Stimulated activated CD8-positive, alpha-beta memory T cell treated with anti-CD3 and anti-CD28 coated beads, Interleukin-4, amount 100 ng/mL, for 1 hour (primary cell): ENCODE measurements around the gene ADCY5.

Experiments used
- DNase-seq, 2 donors: peaks; one replicate each; pipeline ENCODE4 v3.0.0-alpha.2; 2020; ENCODE audit warnings: low read depth in 2 of 2, low spot score in 1 of 2

The ADCY5 gene

DNA sequence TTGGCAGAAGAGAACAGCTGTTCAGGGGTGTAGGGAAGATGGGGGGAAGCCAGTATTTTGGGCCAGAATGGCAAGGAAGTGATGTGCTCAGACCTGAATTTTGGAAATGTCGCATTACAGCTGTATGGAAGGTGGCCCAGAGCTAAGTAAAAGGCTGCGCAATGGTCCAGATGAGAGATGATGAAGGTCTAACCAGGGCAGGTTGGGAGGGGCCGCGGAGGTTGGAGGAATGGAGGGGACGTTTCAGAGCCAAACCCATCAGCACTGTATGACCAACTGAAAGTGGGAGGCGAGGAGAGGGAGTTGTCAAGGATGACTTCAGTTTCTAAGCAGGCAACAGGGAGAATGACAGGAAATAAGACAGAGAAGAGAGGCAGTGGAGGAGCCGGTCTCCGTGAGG, 60.8 kb downstream of the ADCY5 start:
- no peak for DNase-seq

DNA sequence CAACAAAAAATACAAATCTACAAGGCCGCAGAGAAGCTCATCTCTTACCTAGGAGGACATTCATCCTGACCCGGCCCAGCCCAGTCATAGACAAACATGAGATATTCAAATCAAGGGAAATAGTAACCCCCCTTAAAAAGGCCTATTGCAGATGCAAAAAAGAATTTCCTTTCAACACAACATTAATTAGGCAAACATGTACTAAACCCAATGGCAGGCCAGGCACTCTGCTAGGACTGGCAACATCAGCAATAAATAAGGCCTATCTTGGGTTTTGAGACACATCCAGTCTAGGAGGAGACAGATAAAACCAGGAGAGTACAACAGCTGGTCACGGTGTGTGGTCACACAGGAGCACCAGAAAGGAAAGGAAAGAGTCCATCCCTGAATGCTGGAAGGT, 61.4 kb downstream of the ADCY5 start:
- DNase-seq = no peak

DNA sequence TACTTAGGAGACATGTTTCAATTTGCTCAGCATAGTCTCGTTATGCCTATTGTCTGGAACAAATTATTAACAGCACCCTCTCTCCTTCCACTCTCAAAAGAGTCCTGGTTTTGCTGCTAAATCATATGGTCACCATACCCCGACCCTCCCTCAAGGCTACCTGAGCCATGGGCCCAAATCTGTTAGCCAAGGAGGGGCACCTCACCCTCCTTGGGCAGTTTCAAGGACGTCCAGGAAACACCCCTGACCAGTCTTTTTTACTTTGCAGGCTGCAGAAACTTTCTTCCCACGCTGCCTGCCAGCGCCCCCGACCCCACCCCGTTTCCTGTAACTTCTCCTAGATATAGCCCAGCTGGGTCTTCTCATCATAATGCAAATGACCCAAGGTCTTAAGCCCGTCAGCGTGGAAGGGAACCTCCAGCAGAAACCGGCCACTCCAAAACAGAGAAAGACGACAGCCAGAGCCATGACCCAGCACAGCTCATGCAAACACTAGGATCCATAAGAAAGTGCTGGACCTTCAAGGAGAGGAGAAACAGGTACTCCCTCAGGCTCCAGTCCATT, 62.3 kb downstream of the ADCY5 start:
- no peak for DNase-seq

DNA sequence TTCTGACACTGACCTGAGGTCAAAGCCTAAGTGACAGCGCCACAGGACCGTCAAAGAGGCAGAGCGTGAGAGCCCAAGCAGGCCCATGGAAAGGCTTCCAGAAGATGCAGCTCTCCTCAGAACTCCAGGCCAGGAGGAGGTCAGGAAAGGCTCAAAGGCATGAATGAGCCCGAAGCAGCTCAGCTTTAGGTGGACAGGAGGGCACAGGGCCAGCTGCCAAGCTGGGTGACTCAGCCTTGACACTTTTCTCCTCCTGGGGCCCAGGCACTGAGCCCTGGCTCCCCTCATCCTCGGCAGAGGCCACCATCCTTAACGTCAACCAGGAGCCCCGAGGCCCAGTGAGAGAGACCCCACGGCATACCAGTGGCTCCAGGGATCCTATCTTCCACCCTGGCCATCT, 62.9 kb downstream of the ADCY5 start:
- no peak for DNase-seq

GRCh38 chr3:123385499-123385898, 63.4 kb downstream of the ADCY5 start:
- DNase-seq = no peak

DNA sequence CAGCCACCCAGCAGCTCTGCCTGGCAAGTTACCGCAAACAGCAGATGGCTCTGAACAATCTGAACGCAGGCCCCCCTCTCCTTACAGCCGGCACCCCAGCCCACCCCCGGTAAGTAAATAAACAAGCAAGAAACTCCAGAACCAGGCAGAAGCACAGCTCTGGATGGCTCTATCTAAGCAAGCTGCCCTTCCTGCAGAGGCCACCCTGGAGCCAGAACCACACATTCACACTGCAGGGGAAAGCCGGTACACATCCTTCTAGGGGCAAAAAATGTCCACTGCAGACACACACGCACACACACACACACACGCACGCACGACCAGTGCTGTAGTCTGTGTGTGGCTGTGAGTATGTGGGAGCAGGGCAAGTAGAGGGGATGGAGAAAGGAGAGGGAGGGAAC, 63.9 kb downstream of the ADCY5 start:
- no peak for DNase-seq

- DNase-seq = no peak
Measured at GRCh38 chr3:123384256-123384655, 64.6 kb downstream of the ADCY5 start.

- no peak for DNase-seq
Measured at GRCh38 chr3:123383091-123384053, 65.5 kb downstream of the ADCY5 start.

DNA sequence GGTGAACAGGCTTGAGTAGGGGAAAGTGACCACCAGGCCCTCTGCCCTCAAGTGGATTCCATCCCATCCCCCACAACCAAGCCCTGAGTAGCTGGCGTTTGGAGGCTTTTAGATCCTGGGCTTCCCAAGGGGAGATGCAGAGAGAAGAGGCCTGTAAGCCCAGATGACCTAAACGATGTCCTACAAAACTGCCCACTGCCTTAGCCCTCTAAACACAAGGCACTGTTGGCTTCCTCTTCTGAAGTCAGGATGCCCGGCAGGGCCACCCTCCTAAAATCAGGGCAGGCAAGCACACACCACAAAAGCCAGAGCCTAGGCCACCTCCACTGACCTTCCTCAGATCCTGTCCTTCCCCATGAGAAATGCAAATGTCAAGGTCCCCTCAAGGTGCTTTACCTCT, 68.6 kb downstream of the ADCY5 start:
- no peak for DNase-seq

- DNase-seq = no peak
Measured at GRCh38 chr3:123379041-123379830, 69.7 kb downstream of the ADCY5 start.

DNA sequence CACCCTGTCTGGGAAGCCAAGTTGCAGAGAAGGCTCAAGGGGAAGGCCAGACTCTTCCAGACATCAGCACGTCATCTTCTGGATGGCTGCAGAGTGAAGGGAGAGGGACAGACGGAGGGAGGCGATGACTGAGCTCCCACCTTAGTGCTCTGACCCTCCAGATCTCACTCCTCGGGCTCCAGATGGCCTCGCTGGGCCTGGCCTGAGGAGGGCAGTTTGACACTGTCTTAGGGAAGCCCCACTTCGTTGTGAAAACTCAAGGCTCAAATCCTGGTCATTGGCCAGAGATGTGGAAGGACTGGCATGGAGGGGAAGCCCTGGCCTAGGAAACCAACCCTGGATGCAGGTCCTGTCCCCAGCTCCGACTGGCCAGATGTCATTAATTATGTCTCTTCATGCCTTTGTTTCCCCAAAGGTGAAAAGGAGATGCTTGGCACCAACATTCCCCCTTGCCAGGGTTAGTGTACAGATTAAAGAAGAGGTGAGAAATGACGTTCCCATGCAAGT, 70.4 kb downstream of the ADCY5 start:
- DNase-seq = no peak

GRCh38 chr3:123377243-123377740, 71.6 kb downstream of the ADCY5 start:
- no peak for DNase-seq

GRCh38 chr3:123376451-123377242, 72.2 kb downstream of the ADCY5 start:
- DNase-seq = no peak

GRCh38 chr3:123375014-123375940, 73.6 kb downstream of the ADCY5 start:
- no peak for DNase-seq

- DNase-seq = no peak
Measured at GRCh38 chr3:123374016-123374415, 74.9 kb downstream of the ADCY5 start.

DNA sequence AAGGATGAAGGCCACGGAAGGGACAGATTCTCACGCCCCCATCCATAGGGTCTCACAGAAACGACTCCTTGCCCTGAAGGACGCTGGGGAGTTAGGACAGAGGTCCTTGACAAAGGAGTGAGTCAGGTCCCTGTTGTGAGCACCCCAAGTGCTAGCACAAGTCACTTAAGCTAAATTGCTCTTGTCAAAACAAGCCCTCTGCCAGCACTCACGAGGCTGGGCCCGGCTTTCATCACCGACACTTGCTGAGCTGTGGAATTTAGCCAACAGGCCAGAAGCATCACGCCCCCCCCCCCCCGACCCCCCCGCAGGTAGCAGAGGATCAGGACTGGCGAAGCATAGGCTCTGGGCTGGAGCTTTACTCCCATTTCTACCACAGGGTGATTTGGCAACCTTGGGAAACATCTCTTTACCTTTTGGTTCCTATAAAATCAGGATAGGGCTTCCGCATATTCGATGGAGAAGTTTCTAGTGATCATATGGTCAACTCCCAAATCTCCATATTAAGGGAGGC, 75.4 kb downstream of the ADCY5 start:
- no peak for DNase-seq

DNA sequence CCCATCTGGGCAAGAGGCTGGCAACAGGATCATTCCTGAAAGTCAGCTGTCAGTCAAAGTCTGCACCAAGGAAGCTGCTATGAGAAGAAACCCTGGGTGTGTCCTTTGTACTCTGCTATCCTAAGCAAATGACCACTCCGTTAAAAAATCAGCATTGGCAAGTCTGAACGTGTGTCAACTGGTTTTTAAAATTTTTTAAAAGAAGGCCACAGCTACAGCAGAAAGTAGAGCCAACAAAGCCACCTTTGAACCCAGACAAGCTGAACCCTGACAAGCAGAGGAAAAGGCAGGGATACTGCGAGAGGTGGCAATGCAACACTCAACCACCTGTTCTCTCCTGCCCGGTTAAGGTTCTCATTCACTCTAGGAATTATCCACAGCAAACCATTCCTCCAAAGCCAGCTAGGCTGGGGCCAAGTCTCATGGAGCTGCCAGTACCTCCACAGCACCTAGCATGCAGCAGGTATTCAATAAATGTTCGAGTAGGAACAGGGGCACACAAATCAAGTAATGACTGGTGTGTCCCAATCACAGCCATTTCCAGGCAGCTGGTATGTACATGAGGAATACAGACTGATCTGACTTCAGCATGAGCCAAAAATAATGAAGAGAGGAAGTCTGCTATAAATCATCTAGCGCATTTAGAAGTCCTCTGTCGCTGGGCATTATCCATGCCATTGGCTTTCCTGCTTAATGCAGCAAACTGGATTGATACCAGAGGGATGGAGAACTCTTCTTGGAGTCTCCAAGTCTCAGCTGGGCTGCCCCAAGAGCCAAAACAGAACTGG, 76.0 kb downstream of the ADCY5 start:
- no peak for DNase-seq

DNA sequence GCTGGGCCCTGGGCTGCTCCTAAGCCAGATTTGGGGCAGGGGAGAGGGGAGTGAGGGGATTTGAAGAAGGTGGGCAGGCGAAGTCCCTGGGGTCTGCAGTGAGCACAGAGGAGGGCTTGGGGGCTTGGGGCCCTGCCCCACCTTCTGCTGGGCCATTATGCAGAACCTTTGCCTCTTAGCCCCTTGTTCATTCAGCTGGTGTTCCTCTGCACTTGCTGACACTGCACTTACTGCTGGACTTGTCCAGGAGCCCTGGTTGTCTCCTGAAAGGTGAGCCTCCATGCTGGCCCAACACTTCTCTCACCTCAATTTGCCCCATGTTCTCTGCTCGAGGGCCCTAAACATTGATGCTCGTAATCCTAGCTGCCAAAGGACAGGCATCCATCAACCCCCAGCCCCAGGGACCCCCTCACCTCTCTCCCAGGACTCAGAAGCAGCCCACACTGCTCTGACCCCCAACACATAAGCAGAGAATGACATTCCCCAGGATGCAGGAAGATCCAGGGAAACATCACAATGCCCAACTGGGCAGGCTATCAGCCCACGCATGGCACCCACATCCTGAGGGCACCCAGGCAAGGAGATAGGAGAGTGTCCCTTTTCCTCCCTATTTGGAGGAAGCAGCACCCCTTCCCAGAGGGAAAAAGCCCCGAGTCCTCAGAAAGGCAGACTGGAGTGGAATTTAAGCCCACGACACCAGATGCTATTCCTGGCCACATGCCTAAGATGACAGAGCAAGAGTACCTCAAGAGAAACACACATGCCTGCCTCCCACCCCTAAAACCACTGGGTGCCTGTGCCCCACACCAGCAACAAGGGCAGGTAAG, 76.8 kb downstream of the ADCY5 start:
- DNase-seq = no peak
